H9 (cell line): ENCODE results near the gene COPS9. TPM values are rescaled to one million over a fixed set of nuclear protein-coding genes. Genes with fewer than 3 reads are reported as not detected.
A peak's percentile ranks its signal among the peaks of the same experiment; 100 is the strongest.

ENCODE experiments used
- DNase-seq: peaks from one replicate; pipeline ENCODE4 v3.0.0-alpha.2; 2017
- H2AFZ ChIP-seq: one replicate; pipeline ENCODE4 v1.6.1; 2013; ENCODE audit warnings: mild to moderate bottlenecking, low read length, control low read depth, moderate library complexity
- H2AK5ac ChIP-seq: 2 replicates; pipeline ENCODE4 v1.6.1; 2013; ENCODE audit warnings: low read length, control low read depth, mixed read lengths; ENCODE audit not compliant: insufficient read length
- H2BK120ac ChIP-seq: one replicate; pipeline ENCODE4 v1.6.1; 2013; ENCODE audit warnings: low read depth, mild to moderate bottlenecking, low read length, control low read depth, inconsistent platforms; ENCODE audit not compliant: poor library complexity, severe bottlenecking
- H2BK12ac ChIP-seq: 2 replicates; pipeline ENCODE4 v1.6.1; 2013; ENCODE audit warnings: low read length, control low read depth, mixed read lengths, low read depth; ENCODE audit not compliant: insufficient read length
- H2BK15ac ChIP-seq: 2 replicates; pipeline ENCODE4 v1.6.1; 2013; ENCODE audit warnings: low read depth, low read length, control low read depth
- H2BK20ac ChIP-seq: one replicate; pipeline ENCODE4 v1.6.1; 2013; ENCODE audit warnings: low read depth, mild to moderate bottlenecking, low read length, control low read depth, inconsistent platforms; ENCODE audit not compliant: poor library complexity, severe bottlenecking
- H2BK5ac ChIP-seq: 2 replicates; pipeline ENCODE4 v1.6.1; 2013; ENCODE audit warnings: low read length, control low read depth, mixed read lengths; ENCODE audit not compliant: insufficient read length
- H3K14ac ChIP-seq: 2 replicates; pipeline ENCODE4 v1.6.1; 2013; ENCODE audit warnings: low read length, control low read depth; ENCODE audit not compliant: insufficient read depth
- H3K18ac ChIP-seq: 2 replicates; pipeline ENCODE4 v1.6.1; 2013; ENCODE audit warnings: low read depth, mild to moderate bottlenecking, mixed read lengths, low read length, control low read depth; ENCODE audit not compliant: insufficient read length
- H3K23ac ChIP-seq: 2 replicates; pipeline ENCODE4 v1.6.1; 2013; ENCODE audit warnings: low read length, control low read depth, mixed read lengths, low read depth; ENCODE audit not compliant: insufficient read length
- H3K23me2 ChIP-seq: 2 replicates; pipeline ENCODE4 v1.6.1; 2013; ENCODE audit warnings: low read depth, mild to moderate bottlenecking, mixed read lengths, low read length, control low read depth; ENCODE audit not compliant: insufficient read length, poor library complexity, severe bottlenecking
- H3K27ac ChIP-seq: 2 replicates; pipeline ENCODE4 v1.5.1; 2013; ENCODE audit warnings: low read length, control low read depth, mixed read lengths, low read depth; ENCODE audit not compliant: insufficient read length
- H3K27me3 ChIP-seq: 2 replicates; pipeline ENCODE4 v1.6.1; 2013; ENCODE audit warnings: low read length, control low read depth, inconsistent platforms; ENCODE audit not compliant: insufficient read depth
- H3K4ac ChIP-seq: 2 replicates; pipeline ENCODE4 v1.6.1; 2013; ENCODE audit warnings: low read depth, mild to moderate bottlenecking, control low read depth, inconsistent platforms, low read length, moderate library complexity
- H3K4me1 ChIP-seq: 2 replicates; pipeline ENCODE4 v1.6.1; 2013; ENCODE audit warnings: low read length, control low read depth, inconsistent platforms; ENCODE audit not compliant: insufficient read depth
- H3K4me2 ChIP-seq: 2 replicates; pipeline ENCODE4 v1.6.1; 2013; ENCODE audit warnings: low read length, control low read depth, mixed read lengths; ENCODE audit not compliant: insufficient read length, insufficient read depth
- H3K56ac ChIP-seq: 2 replicates; pipeline ENCODE4 v1.6.1; 2013; ENCODE audit warnings: low read depth, mild to moderate bottlenecking, mixed read lengths, low read length, control low read depth; ENCODE audit not compliant: insufficient read length
- H3K79me1 ChIP-seq: 2 replicates; pipeline ENCODE4 v1.6.1; 2013; ENCODE audit warnings: low read depth, mild to moderate bottlenecking, moderate library complexity, low read length, control low read depth, inconsistent platforms; ENCODE audit not compliant: insufficient read depth, poor library complexity, severe bottlenecking
- H3K79me2 ChIP-seq: 2 replicates; pipeline ENCODE4 v1.6.1; 2013; ENCODE audit warnings: low read length, control low read depth, inconsistent platforms; ENCODE audit not compliant: insufficient read depth
- H3K9ac ChIP-seq: 2 replicates; pipeline ENCODE4 v1.6.1; 2013; ENCODE audit warnings: low read length, control low read depth, mixed read lengths; ENCODE audit not compliant: insufficient read length; ENCODE audit errors: extremely low read depth
- H3K9me3 ChIP-seq: one replicate; pipeline ENCODE4 v1.6.1; 2013; ENCODE audit warnings: low read depth, low read length, inconsistent platforms; ENCODE audit not compliant: control insufficient read depth
- H3T11ph ChIP-seq: one replicate; pipeline ENCODE4 v1.6.1; 2013; ENCODE audit warnings: mild to moderate bottlenecking, low read length, control low read depth, inconsistent platforms
- H4K20me1 ChIP-seq: one replicate; pipeline ENCODE4 v1.6.1; 2013; ENCODE audit not compliant: control insufficient read depth, insufficient read length, insufficient read depth
- H4K5ac ChIP-seq: 2 replicates; pipeline ENCODE4 v1.6.1; 2013; ENCODE audit warnings: low read depth, mild to moderate bottlenecking, mixed read lengths, low read length, control low read depth; ENCODE audit not compliant: insufficient read length
- H4K8ac ChIP-seq: replicated peaks from 2 replicates; pipeline ENCODE4 v1.6.1; 2013; ENCODE audit warnings: low read length, control low read depth, mixed read lengths, low read depth; ENCODE audit not compliant: insufficient read length
- H4K91ac ChIP-seq: 2 replicates; pipeline ENCODE4 v1.6.1; 2013; ENCODE audit warnings: low read depth, mild to moderate bottlenecking, moderate library complexity, mixed read lengths, low read length, control low read depth; ENCODE audit not compliant: insufficient read length
- H3K27ac Mint-ChIP-seq, 3 experiments: 2 replicates in 2 of 3; 3 replicates in 1 of 3; pipeline ENCODE4 v1.8.0; 2020 to 2021; ENCODE audit warnings: mixed read lengths in 3 of 3, mild to moderate bottlenecking in 1 of 3, moderate library complexity in 1 of 3
- H3K27me3 Mint-ChIP-seq: 2 replicates; pipeline ENCODE4 v1.8.0; 2021; ENCODE audit warnings: low read depth, mild to moderate bottlenecking, moderate library complexity, mixed read lengths
- H3K36me3 Mint-ChIP-seq, 3 experiments: 2 replicates in 2 of 3; 3 replicates in 1 of 3; pipeline ENCODE4 v1.8.0; 2020 to 2021; ENCODE audit warnings: low read depth in 3 of 3, mixed read lengths in 3 of 3; ENCODE audit not compliant: insufficient read depth in 1 of 3
- H3K4me1 Mint-ChIP-seq, 2 experiments: 2 replicates each; pipeline ENCODE4 v1.8.0; 2020; ENCODE audit warnings: mixed read lengths in 2 of 2
- H3K4me3 Mint-ChIP-seq, 2 experiments: 2 replicates in 1 of 2; 3 replicates in 1 of 2; pipeline ENCODE4 v1.8.0; 2020 to 2021; ENCODE audit warnings: mild to moderate bottlenecking in 2 of 2, mixed read lengths in 2 of 2, moderate library complexity in 1 of 2
- H3K9me3 Mint-ChIP-seq, 2 experiments: 2 replicates in 1 of 2; 3 replicates in 1 of 2; pipeline ENCODE4 v1.8.0; 2020; ENCODE audit warnings: mild to moderate bottlenecking in 2 of 2, mixed read lengths in 2 of 2, moderate library complexity in 1 of 2
- WGBS: extraction: QIAGEN DNeasy Blood & Tissue Kit; methylation state at CpG from one replicate; pipeline ENCODE4 v1.1.7; 2013; ENCODE audit warnings: missing lambda C conversion rate, low lambda C conversion rate, mixed read lengths; ENCODE audit not compliant: insufficient read length; ENCODE audit errors: extremely low coverage; 5-methylcytosine and 5-hydroxymethylcytosine counted together
- total RNA-seq: library from RNA; stranded (reverse); gene quantifications from 2 replicates; pipeline ENCODE4 v1.2.1, GENCODE V29; 2021
- TF ChIP-seq, protein P1 (sequence below): fragments of 200-600 bp; sonication (generic); conservative IDR thresholded peaks from 3 replicates; pipeline ENCODE4 v1.8.0; 2021; ENCODE audit warnings: antibody characterized with exemption, mild to moderate bottlenecking

The COPS9 gene
- total RNA-seq, 1 experiment from 2014 or later = 142 TPM

DNA sequence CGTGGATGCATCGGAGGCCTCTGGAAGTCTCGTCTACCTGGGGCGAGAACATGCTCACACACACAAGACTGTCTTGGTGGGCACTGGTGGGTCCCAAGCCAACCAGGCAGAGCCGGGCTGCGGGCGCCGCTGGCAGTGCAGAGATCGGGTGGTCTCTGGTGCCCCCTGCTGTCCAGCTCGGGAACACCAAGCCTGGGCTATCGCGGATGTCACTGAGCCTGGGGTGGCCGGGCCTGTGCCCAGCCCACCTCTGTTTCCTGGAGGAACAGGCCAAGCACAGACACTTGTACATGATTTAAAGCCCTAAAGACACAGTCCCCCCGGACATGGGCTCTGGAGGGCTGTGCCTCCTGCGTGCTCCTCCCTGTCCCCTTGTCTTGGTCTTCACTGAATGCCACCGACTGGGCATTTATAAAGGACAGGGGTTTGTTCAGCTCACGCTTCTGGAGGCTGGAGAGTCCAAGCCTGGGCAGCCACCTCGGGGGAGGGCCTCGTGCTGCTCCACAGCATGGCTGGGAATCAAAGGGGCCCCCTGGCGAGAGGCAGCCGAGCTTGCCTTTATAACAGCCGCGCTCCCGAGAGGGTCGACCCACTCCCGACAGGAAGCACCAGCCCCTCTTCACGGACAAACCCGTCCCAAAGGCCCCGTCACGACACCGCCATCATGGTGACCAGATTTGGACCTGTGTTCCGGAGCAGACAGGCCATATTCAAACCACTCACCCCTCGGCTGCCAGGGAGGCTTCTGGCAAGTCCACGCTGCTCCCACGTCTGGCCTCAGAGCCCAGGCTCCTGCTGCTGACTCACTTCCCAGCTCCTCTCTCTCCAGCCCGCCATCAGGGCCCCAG is 7.9 kb upstream of the COPS9 start:
- Histone ChIP-seq H2BK120ac (no peak overlapping the region), H2AK5ac (no peak overlapping the region), H2BK15ac (no peak overlapping the region), H3T11ph (no peak overlapping the region), H3K9ac (no peak overlapping the region), H3K27me3 (no peaks in the 10 kb centered on the region), H4K20me1 (no peaks in the 10 kb centered on the region), H3K18ac (no peak overlapping the region), H4K8ac (no peak overlapping the region), H3K79me1 (no peaks in the 10 kb centered on the region), H2BK20ac (no peak overlapping the region), H3K79me2 (no peaks in the 10 kb centered on the region), H3K9me3 (no peaks in the 10 kb centered on the region), H3K23ac (no peak overlapping the region), H3K14ac (no peak overlapping the region), H3K4me1 (no peaks in the 10 kb centered on the region; the same call in 1 of the 2 replicates), H2AFZ (no peak overlapping the region), H4K91ac (no peak overlapping the region), H2BK5ac (no peak overlapping the region), H3K4ac (no peak overlapping the region), H3K27ac (no peak overlapping the region), H3K4me2 (no peak overlapping the region), H4K5ac (no peak overlapping the region), H3K23me2 (no peaks in the 10 kb centered on the region), H2BK12ac (no peak overlapping the region), H3K56ac (no peak overlapping the region)
- H3K27me3 Mint-ChIP-seq = peaks cover 6% of the 10 kb centered on the region
- H3K9me3 Mint-ChIP-seq = peaks cover 8 to 11% of the 10 kb centered on the region in 2 experiments; a peak in 4 of 5 replicates
- TF ChIP-seq, protein P1, sequence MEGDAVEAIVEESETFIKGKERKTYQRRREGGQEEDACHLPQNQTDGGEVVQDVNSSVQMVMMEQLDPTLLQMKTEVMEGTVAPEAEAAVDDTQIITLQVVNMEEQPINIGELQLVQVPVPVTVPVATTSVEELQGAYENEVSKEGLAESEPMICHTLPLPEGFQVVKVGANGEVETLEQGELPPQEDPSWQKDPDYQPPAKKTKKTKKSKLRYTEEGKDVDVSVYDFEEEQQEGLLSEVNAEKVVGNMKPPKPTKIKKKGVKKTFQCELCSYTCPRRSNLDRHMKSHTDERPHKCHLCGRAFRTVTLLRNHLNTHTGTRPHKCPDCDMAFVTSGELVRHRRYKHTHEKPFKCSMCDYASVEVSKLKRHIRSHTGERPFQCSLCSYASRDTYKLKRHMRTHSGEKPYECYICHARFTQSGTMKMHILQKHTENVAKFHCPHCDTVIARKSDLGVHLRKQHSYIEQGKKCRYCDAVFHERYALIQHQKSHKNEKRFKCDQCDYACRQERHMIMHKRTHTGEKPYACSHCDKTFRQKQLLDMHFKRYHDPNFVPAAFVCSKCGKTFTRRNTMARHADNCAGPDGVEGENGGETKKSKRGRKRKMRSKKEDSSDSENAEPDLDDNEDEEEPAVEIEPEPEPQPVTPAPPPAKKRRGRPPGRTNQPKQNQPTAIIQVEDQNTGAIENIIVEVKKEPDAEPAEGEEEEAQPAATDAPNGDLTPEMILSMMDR = peak; percentile 95
- no peak overlapping the region for H3K4me3 Mint-ChIP-seq
- no CpG with 5 or more reads among the region's 36 CpGs for WGBS
- peaks cover 11 to 15% of the 10 kb centered on the region in 2 experiments for H3K4me1 Mint-ChIP-seq
- peaks cover 0 to 4% (median 0%) of the 10 kb centered on the region in 3 experiments; a peak in 2 of 7 replicates for H3K36me3 Mint-ChIP-seq
- peak; percentile 87 for DNase-seq
- no peak overlapping the region for H3K27ac Mint-ChIP-seq
